GM12878 (cell line): ENCODE measurements around the gene CCM2. TPM values are rescaled to one million over a fixed set of nuclear protein-coding genes. Genes with fewer than 3 reads are reported as not detected.

Experiments
- ATAC-seq: fragments of 200-7000 bp; cut with Tn5 transposase; 3 replicates; pipeline ENCODE4 v1.9.1; 2020; ENCODE audit warnings: mild to moderate bottlenecking, moderate library complexity
- BruUV-seq: library from RNA; stranded (reverse); fragments of 400-500 nt; replicated peaks from 2 replicates; lab custom pipeline; 2021; lab: Mats Ljungman, UMichigan
- CTCF ChIA-PET: fragments of 300-600 bp; sonication (Branson Sonifier 250); formaldehyde crosslinking; extraction: SDS; loops from one replicate; lab custom pipeline; 2021; ENCODE audit warnings: inconsistent platforms; lab: Yijun Ruan, JAX
- POLR2A ChIA-PET: fragments of 350-600 bp; formaldehyde crosslinking; extraction: SDS; loops from one replicate; lab custom pipeline; 2021; ENCODE audit warnings: inconsistent platforms; lab: Charles Lee
- RAD21 ChIA-PET: fragments of 300-600 bp; sonication (Branson Sonifier 250); formaldehyde crosslinking; loops from one replicate; lab custom pipeline; 2023; ENCODE audit warnings: antibody characterized with exemption; ENCODE audit not compliant: unreplicated experiment; lab: Charles Lee
- SMC1A ChIA-PET: fragments of 300-600 bp; sonication (Branson Sonifier 250); formaldehyde crosslinking; loops from one replicate; lab custom pipeline; 2023; ENCODE audit not compliant: unreplicated experiment, uncharacterized antibody; lab: Charles Lee
- DNase-seq: peaks from one replicate; pipeline ENCODE4 v3.0.0-alpha.2; 2011; ENCODE audit warnings: low read depth, low spot score
- FAIRE-seq: peaks from 3 replicates; lab custom pipeline; 2011; peaks lifted over from hg19 to GRCh38; lab: Jason Lieb, UNC
- H2AFZ ChIP-seq: 2 replicates; pipeline ENCODE4 v1.6.0; 2011; ENCODE audit warnings: low read depth, low read length, control low read depth; ENCODE audit not compliant: control insufficient read depth
- H3K27ac ChIP-seq: 2 replicates; pipeline ENCODE4 v1.5.1; 2011; ENCODE audit warnings: control low read depth; ENCODE audit not compliant: control insufficient read depth, insufficient read depth
- H3K27me3 ChIP-seq, 2 experiments: replicated peaks in 1 of 2; 2 replicates each; pipeline versions ENCODE4 v1.6.0 to v1.6.1; 2011; ENCODE audit warnings: low read length in 1 of 2; ENCODE audit not compliant: control insufficient read depth in 2 of 2, insufficient read depth in 2 of 2
- H3K36me3 ChIP-seq, 2 experiments: 2 replicates each; pipeline ENCODE4 v1.5.1; 2011; ENCODE audit warnings: low read length in 1 of 2; ENCODE audit not compliant: control insufficient read depth in 2 of 2, insufficient read depth in 2 of 2
- H3K4me1 ChIP-seq: 2 replicates; pipeline ENCODE4 v1.6.1; 2011; ENCODE audit warnings: mild to moderate bottlenecking, low read length, moderate library complexity, mixed read lengths; ENCODE audit not compliant: control insufficient read depth, insufficient read depth
- H3K4me2 ChIP-seq: 2 replicates; pipeline ENCODE4 v1.6.0; 2011; ENCODE audit warnings: control low read depth; ENCODE audit not compliant: control insufficient read depth, insufficient read depth
- H3K4me3 ChIP-seq: fragments of 200-600 bp; sonication (generic); 2 replicates; pipeline ENCODE4 v1.5.1; 2016
- H3K79me2 ChIP-seq: 2 replicates; pipeline ENCODE4 v1.6.0; 2011; ENCODE audit warnings: low read length; ENCODE audit not compliant: control insufficient read depth, insufficient read depth
- H3K9ac ChIP-seq: 2 replicates; pipeline ENCODE4 v1.8.0; 2011; ENCODE audit warnings: low read length, control low read depth, mixed read lengths; ENCODE audit not compliant: control insufficient read depth, insufficient read depth
- H3K9me3 ChIP-seq: replicated peaks from 3 replicates; pipeline ENCODE4 v1.5.1; 2011; ENCODE audit warnings: mild to moderate bottlenecking, low read length; ENCODE audit not compliant: control insufficient read depth, insufficient read depth
- H4K20me1 ChIP-seq: 2 replicates; pipeline ENCODE4 v1.6.0; 2011; ENCODE audit not compliant: control insufficient read depth, insufficient read depth
- POLR2A ChIP-seq: IDR thresholded peaks from 2 replicates; pipeline ENCODE4 v1.6.1; 2011; ENCODE audit warnings: low read depth, mild to moderate bottlenecking, low read length
- TBL1XR1 ChIP-seq: IDR thresholded peaks from 2 replicates; pipeline ENCODE4 v1.6.1; 2012; ENCODE audit warnings: low read depth, low read length, improper control_type of control experiment
- WRNIP1 ChIP-seq: IDR thresholded peaks from 2 replicates; pipeline ENCODE4 v1.6.1; 2011; ENCODE audit warnings: low read depth, low read length, improper control_type of control experiment, borderline replicate concordance
- WGBS: methylation state at CpG from one replicate; pipeline ENCODE4 v1.1.6; 2016; ENCODE audit warnings: low lambda C conversion rate; ENCODE audit not compliant: insufficient replicate concordance, insufficient coverage; ENCODE audit errors: missing lambda C conversion rate; 5-methylcytosine and 5-hydroxymethylcytosine counted together
- in situ Hi-C: fragments of 300-500 bp; cut with MboI; formaldehyde crosslinking; loops from 9 replicates; pipeline ENCODE4 v1.14.3; 2018; ENCODE audit warnings: mixed read lengths
- intact Hi-C: fragments of 100-400 bp; cut with micrococcal nuclease; formaldehyde crosslinking; loops from one replicate; pipeline ENCODE4 v1.14.2; 2022; ENCODE audit not compliant: unreplicated experiment
- polyA plus RNA-seq, 11 experiments: library from polyadenylated mRNA; depleted of rRNA in 4 of 11; unstranded in 6 of 11; stranded (reverse) in 5 of 11; fragments of >200 nt; fragmentation: Nextera tagmentation in 4 of 11; fragmentation: Illumina TruSeq in 1 of 11; extraction: Ambion mirVana in 4 of 11; extraction: Trizol in 1 of 11; gene quantifications; 1 replicate in 1 of 11; 2 replicates in 10 of 11; pipeline versions ENCODE4 v1.2.1 to v1.2.3, GENCODE V29; 2011 to 2016; ENCODE audit warnings: inconsistent platforms in 2 of 11, missing spikeins in 2 of 11, low read depth in 1 of 11
- total RNA-seq, 4 experiments: library from RNA; depleted of rRNA in 3 of 4; stranded (reverse); fragments of >200 nt in 3 of 4; fragmentation: Illumina TruSeq in 1 of 4; extraction: Trizol in 1 of 4; gene quantifications; 2 replicates each; pipeline versions ENCODE4 v1.2.1 to v1.2.3, GENCODE V29; 2013 to 2021
- TF ChIP-seq, protein P1 (sequence below): fragments of 450-650 bp; IDR thresholded peaks from 2 replicates; pipeline ENCODE4 v1.6.1; 2018; ENCODE audit warnings: mild to moderate bottlenecking, low read depth, moderate library complexity; ENCODE audit not compliant: partially characterized antibody

CCM2 gene
- total and polyA plus RNA-seq, 10 of the 15 experiments (the other 5 are each of a cell fraction or from before 2014, with no cell fraction given), result 1.00 to 82.3 (median 48.7) TPM

GRCh38 chr7:44977959-44978335 lies 22.1 kb upstream of the CCM2 start:
- ChIA-PET RAD21 (interaction anchor here (0.7 to 14.6 kb wide), 10 partner anchors 11 to 227 kb away, joined by 3 to 303 read pairs (median 4); partner anchors contain the start of genes CCM2 and TBRG4), CTCF (interaction anchor here (0.8 to 6.9 kb wide), 9 partner anchors 9 to 157 kb away, joined by 3 to 219 read pairs (median 5); partner anchors contain the start of gene TBRG4), SMC1A (interaction anchor here (0.5 to 16.7 kb wide), 13 partner anchors 11 to 158 kb away, joined by 3 to 303 read pairs (median 4); partner anchors contain the start of genes CCM2 and TBRG4), POLR2A (interaction anchor here (0.9 to 16.1 kb wide), 7 partner anchors 22 to 160 kb away, joined by 3 to 280 read pairs (median 5); partner anchors contain the start of gene CCM2)
- TF ChIP-seq POLR2A (0 out of 2 replicates have a peak, but pooled peaks have one; percentile 20), WRNIP1 (0 out of 2 replicates have a peak, but pooled peaks have one; percentile 49), TBL1XR1 (no peak)
- TF ChIP-seq, protein P1, sequence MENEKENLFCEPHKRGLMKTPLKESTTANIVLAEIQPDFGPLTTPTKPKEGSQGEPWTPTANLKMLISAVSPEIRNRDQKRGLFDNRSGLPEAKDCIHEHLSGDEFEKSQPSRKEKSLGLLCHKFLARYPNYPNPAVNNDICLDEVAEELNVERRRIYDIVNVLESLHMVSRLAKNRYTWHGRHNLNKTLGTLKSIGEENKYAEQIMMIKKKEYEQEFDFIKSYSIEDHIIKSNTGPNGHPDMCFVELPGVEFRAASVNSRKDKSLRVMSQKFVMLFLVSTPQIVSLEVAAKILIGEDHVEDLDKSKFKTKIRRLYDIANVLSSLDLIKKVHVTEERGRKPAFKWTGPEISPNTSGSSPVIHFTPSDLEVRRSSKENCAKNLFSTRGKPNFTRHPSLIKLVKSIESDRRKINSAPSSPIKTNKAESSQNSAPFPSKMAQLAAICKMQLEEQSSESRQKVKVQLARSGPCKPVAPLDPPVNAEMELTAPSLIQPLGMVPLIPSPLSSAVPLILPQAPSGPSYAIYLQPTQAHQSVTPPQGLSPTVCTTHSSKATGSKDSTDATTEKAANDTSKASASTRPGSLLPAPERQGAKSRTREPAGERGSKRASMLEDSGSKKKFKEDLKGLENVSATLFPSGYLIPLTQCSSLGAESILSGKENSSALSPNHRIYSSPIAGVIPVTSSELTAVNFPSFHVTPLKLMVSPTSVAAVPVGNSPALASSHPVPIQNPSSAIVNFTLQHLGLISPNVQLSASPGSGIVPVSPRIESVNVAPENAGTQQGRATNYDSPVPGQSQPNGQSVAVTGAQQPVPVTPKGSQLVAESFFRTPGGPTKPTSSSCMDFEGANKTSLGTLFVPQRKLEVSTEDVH, result no peak
- Histone ChIP-seq H3K4me3 (peak overlapping the region; percentile 100), H3K9ac (peak overlapping the region; percentile 98), H4K20me1 (peaks cover 19% of the 10 kb centered on the region), H3K9me3 (no peaks in the 10 kb centered on the region), H3K27me3 (no peaks in the 10 kb centered on the region), H2AFZ (no peak overlapping the region), H3K27ac (peak overlapping the region; percentile 96), H3K36me3 (peaks cover 36 to 37% of the 10 kb centered on the region in 2 experiments), H3K79me2 (peaks cover 74% of the 10 kb centered on the region), H3K4me2 (peak overlapping the region; percentile 99), H3K4me1 (peaks cover 57% of the 10 kb centered on the region)
- ATAC-seq, result peak; percentile 3
- in situ Hi-C loops (loop anchor here (10.0 kb wide), 1 partner anchor 157 kb away; no protein-coding TSS in a partner anchor), intact Hi-C loops (loop anchor here (2.0 to 5.0 kb wide), 3 partner anchors 17 to 91 kb away; partner anchors contain the start of gene PURB)
- no peak for DNase-seq
- FAIRE-seq, result peak; percentile 18
- BruUV-seq, result no TSS peak
- under 1% methylated on average over 6 of the region's 6 CpGs for WGBS
